AG10803 (cell line): ENCODE measurements around the gene NR1I2.
A peak's percentile ranks its signal among the peaks of the same experiment; 100 is the strongest.

ENCODE experiments used
- DNase-seq: peaks from one replicate; pipeline ENCODE4 v3.0.0; 2010; ENCODE audit warnings: low read depth
- H3K4me3 ChIP-seq: 2 replicates; pipeline ENCODE4 v1.5.1; 2011; ENCODE audit warnings: mild to moderate bottlenecking, low read length, control low read depth
- CTCF ChIP-seq: conservative IDR thresholded peaks from 2 replicates; pipeline ENCODE4 v1.5.1; 2011; ENCODE audit warnings: mild to moderate bottlenecking, low read length, control low read depth, inconsistent platforms

NR1I2 gene

GRCh38 chr3:119829420-119829819, 47.5 kb downstream of the NR1I2 start:
- no peak overlapping the region for H3K4me3 ChIP-seq
- TF ChIP-seq CTCF = no peak
- DNase-seq = no peak

GRCh38 chr3:119831022-119831421, 49.1 kb downstream of the NR1I2 start:
- no peak overlapping the region for H3K4me3 ChIP-seq
- peak; percentile 16; the same call in 1 of the 2 replicates for TF ChIP-seq CTCF
- DNase-seq = no peak

- no peak for TF ChIP-seq CTCF
- DNase-seq = peak; percentile 68
- no peak overlapping the region for H3K4me3 ChIP-seq
These were observed 50.1 kb downstream of the NR1I2 start for GRCh38 chr3:119831941-119832371.

- DNase-seq = no peak
- no peak for TF ChIP-seq CTCF
- no peak overlapping the region for H3K4me3 ChIP-seq
These were observed 53.0 kb downstream of the NR1I2 start for GRCh38 chr3:119834754-119835370.

- no peak for TF ChIP-seq CTCF
- no peak for DNase-seq
- no peak overlapping the region for H3K4me3 ChIP-seq
These were observed 53.7 kb downstream of the NR1I2 start for GRCh38 chr3:119835556-119835955.

GRCh38 chr3:119841808-119842471, 60.0 kb downstream of the NR1I2 start:
- no peak for TF ChIP-seq CTCF
- H3K4me3 ChIP-seq = no peak overlapping the region
- DNase-seq = no peak

GRCh38 chr3:119849126-119849525, 67.2 kb downstream of the NR1I2 start:
- no peak overlapping the region for H3K4me3 ChIP-seq
- no peak for DNase-seq
- no peak for TF ChIP-seq CTCF
